ENCODE results near the gene RNF144A. TPM values are rescaled to one million over a fixed set of nuclear protein-coding genes. Genes with fewer than 3 reads are reported as not detected.

Gene RNF144A, protein sequence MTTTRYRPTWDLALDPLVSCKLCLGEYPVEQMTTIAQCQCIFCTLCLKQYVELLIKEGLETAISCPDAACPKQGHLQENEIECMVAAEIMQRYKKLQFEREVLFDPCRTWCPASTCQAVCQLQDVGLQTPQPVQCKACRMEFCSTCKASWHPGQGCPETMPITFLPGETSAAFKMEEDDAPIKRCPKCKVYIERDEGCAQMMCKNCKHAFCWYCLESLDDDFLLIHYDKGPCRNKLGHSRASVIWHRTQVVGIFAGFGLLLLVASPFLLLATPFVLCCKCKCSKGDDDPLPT
- total RNA-seq, result 62.0 TPM

DNA sequence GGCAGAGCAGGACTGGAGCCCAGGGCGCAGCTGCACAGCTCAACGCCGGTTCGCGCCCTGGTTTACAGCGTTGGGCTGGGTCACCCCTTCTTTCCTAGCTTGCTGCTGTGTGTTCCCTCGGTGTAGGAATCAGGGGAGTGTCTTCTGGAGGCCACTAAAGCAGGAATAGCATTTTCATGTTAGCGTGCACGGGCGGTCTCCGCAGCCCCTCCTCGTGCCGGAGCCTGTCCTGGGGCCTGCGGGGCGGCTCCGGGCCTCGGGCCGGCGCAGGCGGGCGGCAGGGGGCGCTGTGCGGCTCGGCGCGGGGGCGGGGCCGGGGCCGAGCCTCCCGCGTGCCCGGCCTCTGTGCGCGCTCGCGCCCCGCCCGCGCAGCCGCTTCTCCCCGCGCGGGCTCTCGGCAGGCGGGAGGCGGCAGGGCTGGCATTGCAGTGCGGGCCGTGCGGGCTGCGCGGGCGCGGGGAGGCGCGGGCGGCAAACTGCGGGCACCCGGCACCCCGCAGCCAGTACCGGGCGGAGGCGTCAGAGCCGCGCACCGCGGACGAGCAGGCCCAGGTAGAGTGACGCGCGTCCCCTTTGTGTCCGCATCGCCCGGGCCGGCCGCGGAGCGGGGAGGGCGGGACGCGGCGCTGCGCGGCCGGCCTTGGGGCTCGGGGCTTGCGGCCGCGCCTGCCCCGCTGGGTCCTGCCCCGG lies at the start of gene RNF144A:
TSS of gene RNF144A (plus strand) at position 342 of the 690 bp plus-strand sequence. CDS start 79,515 bp downstream, outside the sequence.

DNA sequence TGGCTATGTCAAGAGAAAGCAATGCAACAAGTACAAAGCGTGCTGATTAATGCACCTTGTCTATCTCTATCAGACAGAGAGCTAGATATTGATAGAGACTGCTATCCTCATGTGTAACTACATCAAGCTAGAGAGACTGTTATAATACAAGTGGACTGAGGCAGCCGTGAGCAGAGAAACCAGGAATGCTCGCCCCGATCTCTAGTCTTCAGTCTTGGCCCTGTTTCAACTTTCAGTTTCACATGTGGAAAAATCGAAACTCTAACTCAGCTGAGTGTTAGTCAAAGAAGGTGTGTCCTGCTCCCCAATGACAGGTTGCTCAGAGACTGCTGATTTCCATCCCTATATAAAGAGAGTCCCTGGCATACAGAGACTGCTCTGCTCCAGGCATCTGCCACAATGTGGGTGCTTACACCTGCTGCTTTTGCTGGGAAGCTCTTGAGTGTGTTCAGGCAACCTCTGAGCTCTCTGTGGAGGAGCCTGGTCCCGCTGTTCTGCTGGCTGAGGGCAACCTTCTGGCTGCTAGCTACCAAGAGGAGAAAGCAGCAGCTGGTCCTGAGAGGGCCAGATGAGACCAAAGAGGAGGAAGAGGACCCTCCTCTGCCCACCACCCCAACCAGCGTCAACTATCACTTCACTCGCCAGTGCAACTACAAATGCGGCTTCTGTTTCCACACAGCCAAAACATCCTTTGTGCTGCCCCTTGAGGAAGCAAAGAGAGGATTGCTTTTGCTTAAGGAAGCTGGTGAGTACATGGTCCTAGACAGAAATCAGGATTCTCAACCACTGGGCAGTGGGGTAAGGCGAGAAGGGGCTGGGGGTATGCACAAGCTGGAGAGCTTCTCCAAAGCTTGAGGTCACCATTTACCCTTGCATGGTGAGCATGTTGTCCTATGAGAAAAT lies 39.6 kb upstream of the RNF144A start, which contains the start of gene RSAD2:
TSS of gene RSAD2 (plus strand) at position 376 of the 903 bp plus-strand sequence. CDS start at position 400, 24 bp downstream.

Other genes starting within 250 kb of the RNF144A start
- 8.1 TPM for gene CMPK2, start 51.5 kb upstream of the RNF144A start, total RNA-seq
- 5.9 TPM for gene RSAD2, start 39.6 kb upstream of the RNF144A start, total RNA-seq

Data from parietal lobe (tissue), 1 donor.